GM19463 (cell line): ENCODE data around the gene DCAKD.

ENCODE experiments used
- ATAC-seq: cut with Tn5 transposase; IDR thresholded peaks from one replicate; pipeline ENCODE4 v1.9.1; 2021; ENCODE audit warnings: mild to moderate bottlenecking, moderate library complexity; ENCODE audit not compliant: unreplicated experiment

Gene DCAKD

DNA sequence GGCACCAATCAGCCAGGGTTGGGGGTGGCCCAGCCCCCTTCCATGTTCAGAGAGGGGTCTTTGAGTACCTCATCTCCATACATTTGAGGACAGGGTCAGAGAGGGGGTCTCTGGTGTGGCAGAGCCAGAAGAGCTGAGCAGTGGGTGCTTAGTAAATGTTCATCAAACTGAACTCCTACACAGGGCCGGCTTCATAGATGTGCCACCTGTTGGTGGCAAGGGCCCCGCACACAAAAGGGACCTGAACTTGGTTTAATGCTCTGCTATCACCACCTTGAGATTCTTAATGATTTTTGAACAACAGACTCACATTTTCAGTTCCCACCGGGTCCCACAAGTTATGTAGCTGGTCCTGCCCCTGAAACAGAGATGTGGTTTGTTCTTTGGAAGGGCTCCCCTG lies 74.4 kb downstream of the DCAKD start:
- ATAC-seq: no peak

DNA sequence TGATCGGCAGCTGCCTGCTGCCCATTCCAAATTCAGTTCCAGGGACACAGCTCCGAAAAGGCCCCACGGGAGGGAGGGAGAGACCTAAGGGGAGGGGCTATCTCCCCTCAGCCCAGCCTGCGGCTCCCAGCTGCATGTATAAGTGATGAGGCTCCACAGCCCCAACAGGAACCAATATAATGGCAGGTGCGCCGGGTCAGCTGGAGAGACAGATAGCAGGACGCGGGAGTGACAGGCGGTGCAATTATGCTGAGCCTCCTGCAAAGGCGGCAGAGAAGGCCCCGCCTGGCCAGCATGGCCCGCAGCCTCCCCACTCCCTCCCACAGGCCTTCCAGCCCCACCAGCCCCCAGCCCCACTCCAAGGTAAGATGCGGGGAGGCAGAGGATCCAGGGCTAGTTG lies 75.2 kb downstream of the DCAKD start:
- no peak for ATAC-seq
